Osteocyte (in vitro differentiated cells): ENCODE measurements around the gene PPM1H. TPM values are rescaled to one million over a fixed set of nuclear protein-coding genes. Genes with fewer than 3 reads are reported as not detected.

Experiments
- DNase-seq: peaks from one replicate; pipeline ENCODE4 v3.0.0; 2021; ENCODE audit warnings: mixed read lengths; ENCODE audit not compliant: unreplicated experiment; ENCODE audit errors: extremely low spot score
- H3K27ac Mint-ChIP-seq: one replicate; pipeline ENCODE4 v1.8.0; 2021; ENCODE audit warnings: mild to moderate bottlenecking, mixed read lengths; ENCODE audit not compliant: unreplicated experiment
- H3K27me3 Mint-ChIP-seq: one replicate; pipeline ENCODE4 v1.8.0; 2021; ENCODE audit warnings: mixed read lengths; ENCODE audit not compliant: unreplicated experiment
- H3K36me3 Mint-ChIP-seq: one replicate; pipeline ENCODE4 v1.8.0; 2021; ENCODE audit warnings: mixed read lengths; ENCODE audit not compliant: unreplicated experiment
- H3K4me1 Mint-ChIP-seq: one replicate; pipeline ENCODE4 v1.8.0; 2021; ENCODE audit warnings: mixed read lengths; ENCODE audit not compliant: unreplicated experiment
- H3K4me3 Mint-ChIP-seq: one replicate; pipeline ENCODE4 v1.8.0; 2021; ENCODE audit warnings: mild to moderate bottlenecking, moderate library complexity, mixed read lengths; ENCODE audit not compliant: unreplicated experiment
- H3K9me3 Mint-ChIP-seq: one replicate; pipeline ENCODE4 v1.8.0; 2021; ENCODE audit warnings: mixed read lengths; ENCODE audit not compliant: unreplicated experiment
- CTCF ChIP-seq: fragments of 200-600 bp; sonication (generic); IDR thresholded peaks from 2 replicates; pipeline ENCODE4 v1.5.0; 2021; ENCODE audit warnings: antibody characterized with exemption, mild to moderate bottlenecking, moderate library complexity
- total RNA-seq: library from RNA; stranded (reverse); gene quantifications from 2 replicates; pipeline ENCODE4 v1.2.1, GENCODE V29; 2021

The PPM1H gene
- total RNA-seq, 1 donor from 2014 or later = 60.8 TPM

- Mint-ChIP-seq H3K36me3 (peaks cover 8% of the 10 kb centered on the region), H3K4me1 (peaks cover 34% of the 10 kb centered on the region), H3K27ac (peak overlapping the region; percentile 99), H3K27me3 (no peaks in the 10 kb centered on the region), H3K9me3 (no peaks in the 10 kb centered on the region), H3K4me3 (peak overlapping the region; percentile 89)
- peak; percentile 68 for TF ChIP-seq CTCF
- peak; percentile 96 for DNase-seq
Measured at GRCh38 chr12:62603061-62603810, 331.7 kb downstream of the PPM1H start.

GRCh38 chr12:62602255-62603060 lies 332.5 kb downstream of the PPM1H start:
- no peaks in the 10 kb centered on the region for H3K9me3 Mint-ChIP-seq
- peak overlapping the region; percentile 89 for H3K4me3 Mint-ChIP-seq
- TF ChIP-seq CTCF = no peak
- peak overlapping the region; percentile 99 for H3K27ac Mint-ChIP-seq
- DNase-seq = peak; percentile 95
- H3K27me3 Mint-ChIP-seq = no peaks in the 10 kb centered on the region
- H3K4me1 Mint-ChIP-seq = peaks cover 33% of the 10 kb centered on the region
- peaks cover 8% of the 10 kb centered on the region for H3K36me3 Mint-ChIP-seq

- H3K27me3 Mint-ChIP-seq = no peaks in the 10 kb centered on the region
- H3K27ac Mint-ChIP-seq = peak overlapping the region; percentile 99
- H3K36me3 Mint-ChIP-seq = peaks cover 10% of the 10 kb centered on the region
- H3K4me3 Mint-ChIP-seq = peak overlapping the region; percentile 89
- H3K9me3 Mint-ChIP-seq = no peaks in the 10 kb centered on the region
- no peak for DNase-seq
- no peak for TF ChIP-seq CTCF
- peaks cover 27% of the 10 kb centered on the region for H3K4me1 Mint-ChIP-seq
Measured at GRCh38 chr12:62601765-62602164, 333.2 kb downstream of the PPM1H start.

GRCh38 chr12:62599854-62600437 lies 335.0 kb downstream of the PPM1H start:
- Mint-ChIP-seq H3K27ac (no peak overlapping the region), H3K9me3 (no peaks in the 10 kb centered on the region), H3K36me3 (peaks cover 7% of the 10 kb centered on the region), H3K27me3 (no peaks in the 10 kb centered on the region), H3K4me3 (no peak overlapping the region), H3K4me1 (peaks cover 9% of the 10 kb centered on the region)
- DNase-seq = no peak
- TF ChIP-seq CTCF = peak; percentile 30

- no peaks in the 10 kb centered on the region for H3K27me3 Mint-ChIP-seq
- H3K9me3 Mint-ChIP-seq = no peaks in the 10 kb centered on the region
- peaks cover 7% of the 10 kb centered on the region for H3K36me3 Mint-ChIP-seq
- H3K4me3 Mint-ChIP-seq = no peak overlapping the region
- peaks cover 9% of the 10 kb centered on the region for H3K4me1 Mint-ChIP-seq
- DNase-seq = no peak
- no peak overlapping the region for H3K27ac Mint-ChIP-seq
- no peak for TF ChIP-seq CTCF
Measured at GRCh38 chr12:62598846-62599245, 336.1 kb downstream of the PPM1H start.
